Measurements from ENCODE around the gene DEDD. TPM values are rescaled to one million over a fixed set of nuclear protein-coding genes. Genes with fewer than 3 reads are reported as not detected.
A peak's percentile ranks its signal among the peaks of the same experiment; 100 is the strongest.

Gene DEDD
- total and polyA plus RNA-seq, 2 of the 13 experiments (the other 11 are each of a cell fraction or from before 2014, with no cell fraction given), result 12.6 to 27.8 TPM

DNA sequence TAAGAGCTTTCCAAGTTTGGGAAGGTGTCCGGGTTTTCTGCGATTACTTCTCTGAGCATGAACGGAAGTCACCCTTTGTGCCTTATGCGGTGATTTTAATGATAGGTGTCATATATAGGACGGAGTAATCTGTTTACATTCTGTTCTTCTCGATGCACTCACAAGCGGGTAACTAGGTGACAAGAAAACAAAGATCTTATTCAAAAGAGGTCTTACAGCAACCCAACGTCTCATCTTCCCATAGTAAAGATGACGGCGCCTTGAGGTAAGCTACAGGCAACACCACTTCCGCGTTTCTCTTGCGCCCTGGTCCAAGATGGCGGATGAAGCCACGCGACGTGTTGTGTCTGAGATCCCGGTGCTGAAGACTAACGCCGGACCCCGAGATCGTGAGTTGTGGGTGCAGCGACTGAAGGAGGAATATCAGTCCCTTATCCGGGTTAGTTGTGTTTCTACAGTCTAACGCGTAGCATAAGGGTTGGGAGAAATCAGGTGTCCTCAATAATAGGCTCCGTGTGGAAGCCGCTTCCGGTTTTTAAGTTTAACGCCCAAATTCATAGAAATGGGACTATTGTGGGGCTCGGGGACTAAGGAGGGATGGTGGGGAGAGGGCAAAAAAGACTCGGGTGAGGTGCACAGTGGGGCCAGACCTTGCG lies 21.3 kb upstream of the DEDD start, which contains the start of gene UFC1 (continued):
- TF ChIP-seq, protein P1, sequence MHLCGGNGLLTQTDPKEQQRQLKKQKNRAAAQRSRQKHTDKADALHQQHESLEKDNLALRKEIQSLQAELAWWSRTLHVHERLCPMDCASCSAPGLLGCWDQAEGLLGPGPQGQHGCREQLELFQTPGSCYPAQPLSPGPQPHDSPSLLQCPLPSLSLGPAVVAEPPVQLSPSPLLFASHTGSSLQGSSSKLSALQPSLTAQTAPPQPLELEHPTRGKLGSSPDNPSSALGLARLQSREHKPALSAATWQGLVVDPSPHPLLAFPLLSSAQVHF (CRISPR knock-in tag; IDR thresholded peaks at IDR 0.05), result no peak; the same call in 1 of the 2 replicates
- TF ChIP-seq, protein P2, sequence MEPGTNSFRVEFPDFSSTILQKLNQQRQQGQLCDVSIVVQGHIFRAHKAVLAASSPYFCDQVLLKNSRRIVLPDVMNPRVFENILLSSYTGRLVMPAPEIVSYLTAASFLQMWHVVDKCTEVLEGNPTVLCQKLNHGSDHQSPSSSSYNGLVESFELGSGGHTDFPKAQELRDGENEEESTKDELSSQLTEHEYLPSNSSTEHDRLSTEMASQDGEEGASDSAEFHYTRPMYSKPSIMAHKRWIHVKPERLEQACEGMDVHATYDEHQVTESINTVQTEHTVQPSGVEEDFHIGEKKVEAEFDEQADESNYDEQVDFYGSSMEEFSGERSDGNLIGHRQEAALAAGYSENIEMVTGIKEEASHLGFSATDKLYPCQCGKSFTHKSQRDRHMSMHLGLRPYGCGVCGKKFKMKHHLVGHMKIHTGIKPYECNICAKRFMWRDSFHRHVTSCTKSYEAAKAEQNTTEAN (CRISPR knock-in tag; conservative IDR thresholded peaks at IDR 0.05), result peak; percentile 19; the same call in 1 of the 2 replicates
- TF ChIP-seq, protein P3, sequence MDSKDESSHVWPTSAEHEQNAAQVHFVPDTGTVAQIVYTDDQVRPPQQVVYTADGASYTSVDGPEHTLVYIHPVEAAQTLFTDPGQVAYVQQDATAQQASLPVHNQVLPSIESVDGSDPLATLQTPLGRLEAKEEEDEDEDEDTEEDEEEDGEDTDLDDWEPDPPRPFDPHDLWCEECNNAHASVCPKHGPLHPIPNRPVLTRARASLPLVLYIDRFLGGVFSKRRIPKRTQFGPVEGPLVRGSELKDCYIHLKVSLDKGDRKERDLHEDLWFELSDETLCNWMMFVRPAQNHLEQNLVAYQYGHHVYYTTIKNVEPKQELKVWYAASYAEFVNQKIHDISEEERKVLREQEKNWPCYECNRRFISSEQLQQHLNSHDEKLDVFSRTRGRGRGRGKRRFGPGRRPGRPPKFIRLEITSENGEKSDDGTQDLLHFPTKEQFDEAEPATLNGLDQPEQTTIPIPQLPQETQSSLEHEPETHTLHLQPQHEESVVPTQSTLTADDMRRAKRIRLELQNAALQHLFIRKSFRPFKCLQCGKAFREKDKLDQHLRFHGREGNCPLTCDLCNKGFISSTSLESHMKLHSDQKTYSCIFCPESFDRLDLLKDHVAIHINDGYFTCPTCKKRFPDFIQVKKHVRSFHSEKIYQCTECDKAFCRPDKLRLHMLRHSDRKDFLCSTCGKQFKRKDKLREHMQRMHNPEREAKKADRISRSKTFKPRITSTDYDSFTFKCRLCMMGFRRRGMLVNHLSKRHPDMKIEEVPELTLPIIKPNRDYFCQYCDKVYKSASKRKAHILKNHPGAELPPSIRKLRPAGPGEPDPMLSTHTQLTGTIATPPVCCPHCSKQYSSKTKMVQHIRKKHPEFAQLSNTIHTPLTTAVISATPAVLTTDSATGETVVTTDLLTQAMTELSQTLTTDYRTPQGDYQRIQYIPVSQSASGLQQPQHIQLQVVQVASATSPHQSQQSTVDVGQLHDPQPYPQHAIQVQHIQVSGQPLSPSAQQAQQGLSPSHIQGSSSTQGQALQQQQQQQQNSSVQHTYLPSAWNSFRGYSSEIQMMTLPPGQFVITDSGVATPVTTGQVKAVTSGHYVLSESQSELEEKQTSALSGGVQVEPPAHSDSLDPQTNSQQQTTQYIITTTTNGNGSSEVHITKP (CRISPR knock-in tag; IDR thresholded peaks at IDR 0.05; ENCODE audit: low read depth), result 0 out of 2 replicates have a peak, but pooled peaks have one; percentile 28
- no peak for TF ChIP-seq PHF5A (CRISPR knock-in tag; IDR thresholded peaks at IDR 0.05; ENCODE audit: low read depth, unreplicated experiment)
- TF ChIP-seq, protein P4, sequence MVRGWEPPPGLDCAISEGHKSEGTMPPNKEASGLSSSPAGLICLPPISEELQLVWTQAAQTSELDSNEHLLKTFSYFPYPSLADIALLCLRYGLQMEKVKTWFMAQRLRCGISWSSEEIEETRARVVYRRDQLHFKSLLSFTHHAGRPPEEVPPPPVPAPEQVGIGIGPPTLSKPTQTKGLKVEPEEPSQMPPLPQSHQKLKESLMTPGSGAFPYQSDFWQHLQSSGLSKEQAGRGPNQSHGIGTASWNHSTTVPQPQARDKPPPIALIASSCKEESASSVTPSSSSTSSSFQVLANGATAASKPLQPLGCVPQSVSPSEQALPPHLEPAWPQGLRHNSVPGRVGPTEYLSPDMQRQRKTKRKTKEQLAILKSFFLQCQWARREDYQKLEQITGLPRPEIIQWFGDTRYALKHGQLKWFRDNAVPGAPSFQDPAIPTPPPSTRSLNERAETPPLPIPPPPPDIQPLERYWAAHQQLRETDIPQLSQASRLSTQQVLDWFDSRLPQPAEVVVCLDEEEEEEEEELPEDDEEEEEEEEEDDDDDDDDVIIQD (CRISPR knock-in tag; IDR thresholded peaks at IDR 0.05; ENCODE audit: low read depth), result no peak
- TF ChIP-seq ZSCAN22 (CRISPR knock-in tag; IDR thresholded peaks at IDR 0.05), result no peak
- no peak for TF ChIP-seq ZNF460 (CRISPR knock-in tag; IDR thresholded peaks at IDR 0.05; ENCODE audit: borderline replicate concordance)
- TF ChIP-seq SATB2 (CRISPR knock-in tag; IDR thresholded peaks at IDR 0.05), result no peak
- 0 out of 2 replicates have a peak, but pooled peaks have one; percentile 38 for TF ChIP-seq SRF (IDR thresholded peaks at IDR 0.05; ENCODE audit: low read depth, low read length)
- TF ChIP-seq, protein P5, sequence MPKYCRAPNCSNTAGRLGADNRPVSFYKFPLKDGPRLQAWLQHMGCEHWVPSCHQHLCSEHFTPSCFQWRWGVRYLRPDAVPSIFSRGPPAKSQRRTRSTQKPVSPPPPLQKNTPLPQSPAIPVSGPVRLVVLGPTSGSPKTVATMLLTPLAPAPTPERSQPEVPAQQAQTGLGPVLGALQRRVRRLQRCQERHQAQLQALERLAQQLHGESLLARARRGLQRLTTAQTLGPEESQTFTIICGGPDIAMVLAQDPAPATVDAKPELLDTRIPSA (CRISPR knock-in tag; IDR thresholded peaks at IDR 0.05; ENCODE audit: borderline replicate concordance), result no peak
- TF ChIP-seq SOX6 (IDR thresholded peaks at IDR 0.05), result no peak
- TF ChIP-seq SOX6 (CRISPR knock-in tag; IDR thresholded peaks at IDR 0.05), result peak; percentile 28; the same call in 1 of the 2 replicates
- no peak; the same call in 1 of the 2 replicates for TF ChIP-seq ETV5 (CRISPR knock-in tag; IDR thresholded peaks at IDR 0.05; ENCODE audit: borderline replicate concordance)
- TF ChIP-seq ZNF12 (CRISPR knock-in tag; IDR thresholded peaks at IDR 0.05), result no peak

Data from HepG2 (cell line).